Left cardiac atrium (tissue), 4 donors: ENCODE results near the gene PELI1. TPM values are rescaled to one million over a fixed set of nuclear protein-coding genes. Genes with fewer than 3 reads are reported as not detected.

ENCODE experiments used
- ATAC-seq, 2 donors: fragments of 200-7000 bp; cut with Tn5 transposase; one replicate each; pipeline ENCODE4 v1.9.1; 2020; ENCODE audit warnings: mild to moderate bottlenecking in 2 of 2, moderate library complexity in 2 of 2
- DNase-seq: peaks from one replicate; pipeline ENCODE4 v3.0.0-alpha.2; 2020
- intact Hi-C, 2 donors: fragments of 100-400 bp; cut with DNase I; formaldehyde crosslinking; loops; one replicate each; pipeline versions ENCODE4 v1.14.1 to v1.15.1; 2022 to 2023
- total RNA-seq, 2 donors: library from RNA; stranded (reverse); fragmentation: NEBNext Ultra II Directional; extraction: Animal tissue kit (Norgen Biotek cat#: 25700); gene quantifications; one replicate each; pipeline ENCODE4 v1.2.1, GENCODE V29; 2021
- donor health status: DM: no; HTN: yes; CAD: no.
- donor health status: DM: no; HTN: yes; CAD: no; lungs with severe emphysema.
- donor health status: DM: yes; HTN: yes; CAD: no.
- donor health status: Dilated cardiomyopathy.

Gene PELI1
- total RNA-seq, 2 donors from 2014 or later, result 14.8 to 16.8 TPM

- intact Hi-C loops, result no loop called here
- ATAC-seq (no peak), DNase-seq (no peak)
Observed at GRCh38 chr2:64130333-64130732, 13.9 kb downstream of the PELI1 start.

- intact Hi-C loops, result no loop called here
Observed at GRCh38 chr2:64128943-64129391, 15.3 kb downstream of the PELI1 start.

GRCh38 chr2:64128406-64128805 lies 15.8 kb downstream of the PELI1 start:
- DNase-seq, result no peak
- ATAC-seq, result no peak
- intact Hi-C loops, result no loop called here

More at GRCh38 chr2:64128943-64129391, 15.3 kb downstream of the PELI1 start:
- no peak for DNase-seq
- no peak for ATAC-seq

- DNase-seq (no peak), ATAC-seq (no peak)
- intact Hi-C loops, result no loop called here
Observed at GRCh38 chr2:64127119-64127518, 17.1 kb downstream of the PELI1 start.

- DNase-seq (no peak), ATAC-seq (no peak)
- intact Hi-C loops, result no loop called here
Observed at GRCh38 chr2:64126601-64127000, 17.6 kb downstream of the PELI1 start.

GRCh38 chr2:64124571-64124970 lies 19.6 kb downstream of the PELI1 start:
- intact Hi-C loops, result no loop called here
- no peak for DNase-seq
- no peak for ATAC-seq

- no peak for ATAC-seq
- DNase-seq, result no peak
- intact Hi-C loops, result no loop called here
Observed at GRCh38 chr2:64124168-64124567, 20.1 kb downstream of the PELI1 start.

- ATAC-seq, result no peak
- no peak for DNase-seq
- intact Hi-C loops, result no loop called here
Observed at GRCh38 chr2:64123740-64124139, 20.5 kb downstream of the PELI1 start.

GRCh38 chr2:64122358-64122757 lies 21.9 kb downstream of the PELI1 start:
- ATAC-seq (no peak), DNase-seq (no peak)
- intact Hi-C loops, result no loop called here

GRCh38 chr2:64120928-64121327 lies 23.3 kb downstream of the PELI1 start:
- ATAC-seq (no peak), DNase-seq (no peak)
- intact Hi-C loops, result no loop called here

GRCh38 chr2:64120008-64120407 lies 24.2 kb downstream of the PELI1 start:
- no peak for ATAC-seq
- intact Hi-C loops, result no loop called here
- DNase-seq, result no peak

- no peak for ATAC-seq
- no peak for DNase-seq
- intact Hi-C loops, result no loop called here
Observed at GRCh38 chr2:64119369-64119768, 24.9 kb downstream of the PELI1 start.

- ATAC-seq (no peak), DNase-seq (no peak)
- intact Hi-C loops, result no loop called here
Observed at GRCh38 chr2:64115808-64116598, 28.2 kb downstream of the PELI1 start.

- no peak for DNase-seq
- no peak for ATAC-seq
- intact Hi-C loops, result no loop called here
Observed at GRCh38 chr2:64114912-64115277, 29.3 kb downstream of the PELI1 start.

GRCh38 chr2:64114063-64114911 lies 29.9 kb downstream of the PELI1 start:
- DNase-seq, result no peak
- peak in 1 of 2 donors; percentile 43 for ATAC-seq
- intact Hi-C loops, result no loop called here

GRCh38 chr2:64112016-64112415 lies 32.2 kb downstream of the PELI1 start:
- no peak for DNase-seq
- intact Hi-C loops, result no loop called here

GRCh38 chr2:64111426-64111825 lies 32.8 kb downstream of the PELI1 start:
- DNase-seq, result no peak
- intact Hi-C loops, result no loop called here
- ATAC-seq, result no peak

More at GRCh38 chr2:64112016-64112415, 32.2 kb downstream of the PELI1 start:
- no peak for ATAC-seq

GRCh38 chr2:64108666-64109241 lies 35.5 kb downstream of the PELI1 start:
- no peak for ATAC-seq
- intact Hi-C loops, result no loop called here
- DNase-seq, result no peak

GRCh38 chr2:64106481-64106880 lies 37.7 kb downstream of the PELI1 start:
- ATAC-seq (no peak), DNase-seq (no peak)
- intact Hi-C loops, result no loop called here
